Right cardiac atrium (tissue), 5 donors: Measurements from ENCODE around the gene PLCB1. TPM values are rescaled to one million over a fixed set of nuclear protein-coding genes. Genes with fewer than 3 reads are reported as not detected.

Experiments used
- ATAC-seq, 2 donors: fragments of 200-7000 bp; cut with Tn5 transposase; one replicate each; pipeline versions ENCODE4 v1.8.0 to v1.9.1; 2020; ENCODE audit warnings: moderate library complexity in 2 of 2, mild to moderate bottlenecking in 1 of 2
- DNase-seq, 3 donors: peaks; one replicate each; pipeline ENCODE4 v3.0.0-alpha.2; 2020
- H3K27ac ChIP-seq: one replicate; pipeline ENCODE4 v1.5.1; 2013; ENCODE audit warnings: mild to moderate bottlenecking, low read length, control low read depth, moderate library complexity
- H3K27me3 ChIP-seq: one replicate; pipeline ENCODE4 v1.6.1; 2013; ENCODE audit not compliant: control insufficient read depth, insufficient read depth
- H3K4me1 ChIP-seq: one replicate; pipeline ENCODE4 v1.6.1; 2013; ENCODE audit warnings: low read length; ENCODE audit not compliant: control insufficient read depth, insufficient read depth
- H3K4me3 ChIP-seq: one replicate; pipeline ENCODE4 v1.5.1; 2013; ENCODE audit warnings: low read length, control low read depth
- H3K9me3 ChIP-seq: one replicate; pipeline ENCODE4 v1.6.1; 2013; ENCODE audit warnings: low read length; ENCODE audit not compliant: control insufficient read depth
- WGBS: extraction: QIAGEN DNeasy Blood & Tissue Kit; methylation state at CpG from one replicate; pipeline ENCODE4 v1.1.7; 2013; 5-methylcytosine and 5-hydroxymethylcytosine counted together
- intact Hi-C, 4 donors: fragments of 100-400 bp; cut with DNase I; formaldehyde crosslinking; loops; one replicate each; pipeline versions ENCODE4 v1.11.0 to v1.14.0; 2022 to 2023
- polyA plus RNA-seq: library from polyadenylated mRNA; stranded (reverse); fragments of 200-250 nt; gene quantifications from one replicate; pipeline ENCODE4 v1.2.3, GENCODE V29; 2013
- total RNA-seq, 4 donors: library from RNA; stranded (reverse); fragmentation: NEBNext Ultra II Directional; extraction: Animal tissue kit (Norgen Biotek cat#: 25700); gene quantifications; one replicate each; pipeline ENCODE4 v1.2.1, GENCODE V29; 2021
- donor health status: healthy with polysubstance abuse.
- donor health status: DM: no; HTN: yes; CAD: no.
- donor health status: DM: no; HTN: no; CAD: no.
- donor health status: DM: no; HTN: yes; CAD: no; lungs with severe emphysema.
- donor health status: DM: yes; HTN: yes; CAD: no.

PLCB1 gene
- total and polyA plus RNA-seq, 5 donors, result 7.6 to 20.3 (median 11.6) TPM

- no peaks in the 10 kb centered on the region for H3K27me3 ChIP-seq
- no peak overlapping the region for H3K4me3 ChIP-seq
- H3K9me3 ChIP-seq, result no peaks in the 10 kb centered on the region
- no peak for DNase-seq
- intact Hi-C loops, result loop anchor here in 1 of 4 donors (10.0 kb wide), 1 partner anchor 95 kb away; no protein-coding TSS in a partner anchor
- WGBS, result 84% methylated on average over 3 of the region's 3 CpGs
- ATAC-seq, result no peak
- H3K27ac ChIP-seq, result no peak overlapping the region
- H3K4me1 ChIP-seq, result no peaks in the 10 kb centered on the region
These were observed 117.6 kb downstream of the PLCB1 start for GRCh38 chr20:8249634-8250033.

- intact Hi-C loops, result no loop called here
- WGBS, result 84% methylated on average over 1 of the region's 1 CpG
- H3K27ac ChIP-seq, result no peak overlapping the region
- H3K4me3 ChIP-seq, result no peak overlapping the region
- no peaks in the 10 kb centered on the region for H3K4me1 ChIP-seq
- H3K27me3 ChIP-seq, result no peaks in the 10 kb centered on the region
- H3K9me3 ChIP-seq, result no peaks in the 10 kb centered on the region
- ATAC-seq (no peak), DNase-seq (no peak)
These were observed 118.6 kb downstream of the PLCB1 start for GRCh38 chr20:8250539-8251200.

GRCh38 chr20:8251201-8251575 is 119.1 kb downstream of the PLCB1 start:
- ATAC-seq, result no peak
- no peak overlapping the region for H3K4me3 ChIP-seq
- H3K27me3 ChIP-seq, result no peaks in the 10 kb centered on the region
- no peaks in the 10 kb centered on the region for H3K9me3 ChIP-seq
- 91% methylated on average over 4 of the region's 4 CpGs for WGBS
- DNase-seq, result no peak
- intact Hi-C loops, result no loop called here
- H3K27ac ChIP-seq, result no peak overlapping the region
- no peaks in the 10 kb centered on the region for H3K4me1 ChIP-seq

- no peak overlapping the region for H3K4me3 ChIP-seq
- H3K27ac ChIP-seq, result no peak overlapping the region
- H3K9me3 ChIP-seq, result no peaks in the 10 kb centered on the region
- no peak for DNase-seq
- H3K27me3 ChIP-seq, result no peaks in the 10 kb centered on the region
- no peak for ATAC-seq
- H3K4me1 ChIP-seq, result no peaks in the 10 kb centered on the region
- 92% methylated on average over 4 of the region's 4 CpGs for WGBS
- intact Hi-C loops, result no loop called here
These were observed 123.0 kb downstream of the PLCB1 start for GRCh38 chr20:8254911-8255582.

- H3K9me3 ChIP-seq, result no peaks in the 10 kb centered on the region
- H3K4me3 ChIP-seq, result no peak overlapping the region
- no peak overlapping the region for H3K27ac ChIP-seq
- DNase-seq (no peak), ATAC-seq (no peak)
- intact Hi-C loops, result no loop called here
- peaks cover 2% of the 10 kb centered on the region for H3K4me1 ChIP-seq
- H3K27me3 ChIP-seq, result no peaks in the 10 kb centered on the region
- WGBS, result 64% methylated on average over 3 of the region's 3 CpGs
These were observed 124.0 kb downstream of the PLCB1 start for GRCh38 chr20:8255945-8256632.

- intact Hi-C loops, result no loop called here
- ATAC-seq (peak in 1 of 2 donors; percentile 41), DNase-seq (peak; percentile 29 to 51 (median 39))
- Histone ChIP-seq H3K27me3 (no peaks in the 10 kb centered on the region), H3K9me3 (no peaks in the 10 kb centered on the region), H3K4me1 (peaks cover 2% of the 10 kb centered on the region), H3K27ac (no peak overlapping the region), H3K4me3 (no peak overlapping the region)
- WGBS, result 77% methylated on average over 5 of the region's 5 CpGs
These were observed 128.8 kb downstream of the PLCB1 start for GRCh38 chr20:8260837-8261251.

DNA sequence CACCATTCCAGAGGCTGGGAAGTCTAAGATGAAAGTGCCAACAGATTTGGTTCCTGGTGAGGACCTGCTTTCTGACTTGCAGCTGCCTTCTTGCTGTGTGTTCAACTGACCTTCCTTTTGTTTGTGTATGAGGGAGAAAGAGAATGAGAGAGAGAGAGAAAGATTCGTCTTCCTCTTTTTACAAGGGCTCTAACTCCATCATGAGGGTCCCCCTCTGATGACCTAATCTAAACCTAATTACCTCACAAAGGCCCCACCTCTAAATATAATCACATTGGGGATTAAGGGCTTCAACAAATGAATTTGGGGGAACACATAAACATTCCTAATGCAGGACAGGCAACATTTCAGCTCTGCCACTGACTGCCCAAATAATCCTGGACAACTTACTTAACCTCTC is 130.7 kb downstream of the PLCB1 start:
- ATAC-seq (no peak), DNase-seq (no peak)
- no peaks in the 10 kb centered on the region for H3K9me3 ChIP-seq
- intact Hi-C loops, result no loop called here
- WGBS, result 80% methylated on average over 1 of the region's 1 CpG
- no peak overlapping the region for H3K4me3 ChIP-seq
- H3K4me1 ChIP-seq, result peaks cover 2% of the 10 kb centered on the region
- H3K27ac ChIP-seq, result no peak overlapping the region
- no peaks in the 10 kb centered on the region for H3K27me3 ChIP-seq

DNA sequence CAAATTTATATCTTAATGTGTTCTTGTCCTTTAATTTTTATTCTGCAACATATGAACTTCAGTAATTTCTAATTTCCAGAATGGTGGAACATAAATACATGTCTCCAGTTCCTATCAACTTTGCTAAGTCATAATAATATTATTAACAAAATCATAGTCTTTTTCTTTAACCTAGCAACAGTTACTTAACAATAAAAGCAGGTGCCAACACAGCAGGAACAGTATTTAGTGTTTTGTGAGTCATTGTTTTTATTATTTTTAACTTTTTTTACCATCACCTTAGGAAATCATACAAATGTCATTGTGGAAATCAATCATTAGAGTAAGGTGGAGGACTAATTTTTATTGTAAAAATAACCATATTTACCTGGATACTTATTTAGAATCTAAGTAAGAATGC is 133.5 kb downstream of the PLCB1 start:
- Histone ChIP-seq H3K27me3 (no peaks in the 10 kb centered on the region), H3K9me3 (no peaks in the 10 kb centered on the region), H3K4me3 (no peak overlapping the region), H3K27ac (no peak overlapping the region), H3K4me1 (peaks cover 2% of the 10 kb centered on the region)
- ATAC-seq (no peak), DNase-seq (no peak)
- intact Hi-C loops, result no loop called here

GRCh38 chr20:8267009-8267408 is 134.9 kb downstream of the PLCB1 start:
- H3K27me3 ChIP-seq, result no peaks in the 10 kb centered on the region
- H3K4me3 ChIP-seq, result no peak overlapping the region
- H3K27ac ChIP-seq, result no peak overlapping the region
- ATAC-seq (peak in 1 of 2 donors; percentile 19), DNase-seq (no peak)
- intact Hi-C loops, result no loop called here
- 79% methylated on average over 6 of the region's 6 CpGs for WGBS
- no peaks in the 10 kb centered on the region for H3K9me3 ChIP-seq
- no peaks in the 10 kb centered on the region for H3K4me1 ChIP-seq

DNA sequence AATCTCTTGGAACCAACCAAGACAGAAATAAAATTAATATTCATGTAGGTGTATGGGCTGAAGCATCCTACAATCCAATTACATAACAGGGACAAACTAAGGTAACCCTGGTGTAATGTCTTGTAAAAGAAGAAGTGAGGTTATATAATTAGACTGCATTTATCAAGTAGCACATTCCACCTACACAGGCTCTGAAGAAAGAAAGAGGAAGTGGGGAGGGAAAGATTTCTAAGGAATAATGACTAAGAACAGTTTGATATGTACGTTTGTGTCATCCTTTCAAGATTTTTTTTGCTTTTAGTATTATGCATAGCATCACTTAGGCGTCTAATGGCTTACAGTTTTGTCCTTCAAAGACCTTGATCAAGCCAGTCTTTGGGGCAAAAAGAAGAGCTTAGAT is 139.7 kb downstream of the PLCB1 start:
- H3K27ac ChIP-seq, result no peak overlapping the region
- no peaks in the 10 kb centered on the region for H3K4me1 ChIP-seq
- H3K9me3 ChIP-seq, result no peaks in the 10 kb centered on the region
- intact Hi-C loops, result no loop called here
- 63% methylated on average over 2 of the region's 2 CpGs for WGBS
- H3K4me3 ChIP-seq, result no peak overlapping the region
- ATAC-seq, result no peak
- DNase-seq, result no peak
- H3K27me3 ChIP-seq, result no peaks in the 10 kb centered on the region

DNA sequence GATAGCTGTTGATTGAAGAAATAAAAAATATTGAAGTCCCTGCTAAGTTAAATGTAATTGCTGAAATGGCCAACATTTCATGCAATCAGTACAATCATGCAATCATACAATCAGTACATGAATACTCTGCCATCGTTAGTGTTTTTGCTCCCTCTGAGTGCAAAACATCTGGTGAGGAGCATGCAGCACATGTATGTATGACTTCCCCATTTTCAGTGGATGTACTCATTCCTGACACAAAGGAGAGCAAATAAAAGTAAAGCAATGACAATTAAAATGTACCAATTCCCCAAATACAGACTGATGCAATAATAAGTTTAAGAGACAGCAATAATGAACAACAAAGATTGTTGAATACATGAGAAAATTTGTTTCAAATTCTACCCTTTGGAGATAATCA is 140.7 kb downstream of the PLCB1 start:
- no peak overlapping the region for H3K4me3 ChIP-seq
- DNase-seq (no peak), ATAC-seq (no peak)
- H3K9me3 ChIP-seq, result no peaks in the 10 kb centered on the region
- H3K27ac ChIP-seq, result no peak overlapping the region
- H3K4me1 ChIP-seq, result no peaks in the 10 kb centered on the region
- intact Hi-C loops, result no loop called here
- no peaks in the 10 kb centered on the region for H3K27me3 ChIP-seq
- 69% methylated on average over 1 of the region's 1 CpG for WGBS
